Liver (tissue), 9 donors: Measurements from ENCODE around the gene CLIC5. TPM values are rescaled to one million over a fixed set of nuclear protein-coding genes. Genes with fewer than 3 reads are reported as not detected.

Source experiments
- DNase-seq: peaks from one replicate; pipeline ENCODE4 v3.0.0-alpha.2; 2017; ENCODE audit warnings: low spot score
- H3K27ac ChIP-seq, 2 donors: one replicate each; pipeline ENCODE4 v1.7.0; 2013; ENCODE audit warnings: inconsistent platforms in 2 of 2, low read length in 2 of 2, control low read depth in 1 of 2, low read depth in 1 of 2, mild to moderate bottlenecking in 1 of 2
- H3K27me3 ChIP-seq, 4 donors: one replicate each; pipeline versions ENCODE4 v1.6.1 to v1.7.0; 2013; ENCODE audit warnings: low read length in 3 of 4, inconsistent platforms in 1 of 4, mild to moderate bottlenecking in 1 of 4, moderate library complexity in 1 of 4; ENCODE audit not compliant: control insufficient read depth in 4 of 4, insufficient read depth in 4 of 4
- H3K36me3 ChIP-seq, 4 donors: one replicate each; pipeline versions ENCODE4 v1.6.1 to v1.7.0; 2013; ENCODE audit warnings: low read length in 3 of 4, mild to moderate bottlenecking in 3 of 4, low read depth in 1 of 4, moderate library complexity in 1 of 4; ENCODE audit not compliant: control insufficient read depth in 4 of 4, insufficient read depth in 3 of 4
- H3K4me1 ChIP-seq, 4 donors: one replicate each; pipeline versions ENCODE4 v1.6.1 to v1.7.0; 2013; ENCODE audit warnings: low read length in 3 of 4, mild to moderate bottlenecking in 3 of 4, moderate library complexity in 1 of 4; ENCODE audit not compliant: control insufficient read depth in 4 of 4, insufficient read depth in 4 of 4
- H3K4me3 ChIP-seq, 3 donors: one replicate each; pipeline versions ENCODE4 v1.6.1 to v1.7.0; 2013; ENCODE audit warnings: low read length in 3 of 3, control low read depth in 1 of 3, low read depth in 1 of 3, mild to moderate bottlenecking in 1 of 3
- H3K9ac ChIP-seq, 2 donors: one replicate each; pipeline ENCODE4 v1.7.0; 2013; ENCODE audit warnings: low read length in 2 of 2, mild to moderate bottlenecking in 2 of 2, moderate library complexity in 2 of 2, control low read depth in 1 of 2, low read depth in 1 of 2
- H3K9me3 ChIP-seq, 4 donors: one replicate each; pipeline versions ENCODE4 v1.6.1 to v1.7.0; 2013; ENCODE audit warnings: low read length in 3 of 4; ENCODE audit not compliant: control insufficient read depth in 4 of 4
- ATF3 ChIP-seq: IDR thresholded peaks from 2 replicates; pipeline ENCODE4 v1.6.1; 2016; ENCODE audit warnings: antibody characterized with exemption
- CTCF ChIP-seq: fragments of 150-350 bp; IDR thresholded peaks from 2 replicates; pipeline ENCODE4 v1.5.1; 2017; ENCODE audit warnings: improper control_type of control experiment, low read depth, low read length; ENCODE audit not compliant: missing input control
- EGR1 ChIP-seq, 2 donors: IDR thresholded peaks; 2 replicates each; pipeline ENCODE4 v1.6.1; 2016 to 2018; ENCODE audit warnings: antibody characterized with exemption in 2 of 2, low read depth in 2 of 2
- FOXA1 ChIP-seq: IDR thresholded peaks from 2 replicates; pipeline ENCODE4 v1.6.1; 2016; ENCODE audit warnings: antibody characterized with exemption
- FOXA2 ChIP-seq: IDR thresholded peaks from 2 replicates; pipeline ENCODE4 v1.6.1; 2016; ENCODE audit warnings: antibody characterized with exemption
- GABPA ChIP-seq, 2 donors: IDR thresholded peaks in 1 of 2; conservative IDR thresholded peaks in 1 of 2; 2 replicates each; pipeline ENCODE4 v1.6.1; 2016; ENCODE audit warnings: antibody characterized with exemption in 2 of 2, mild to moderate bottlenecking in 1 of 2, moderate library complexity in 1 of 2
- HNF4A ChIP-seq, 2 donors: conservative IDR thresholded peaks; 2 replicates each; pipeline ENCODE4 v1.6.1; 2016; ENCODE audit warnings: antibody characterized with exemption in 2 of 2, mild to moderate bottlenecking in 2 of 2
- HNF4G ChIP-seq: IDR thresholded peaks from 2 replicates; pipeline ENCODE4 v1.6.1; 2016; ENCODE audit warnings: antibody characterized with exemption
- JUND ChIP-seq, 2 donors: IDR thresholded peaks; 2 replicates each; pipeline ENCODE4 v1.6.1; 2016; ENCODE audit warnings: antibody characterized with exemption in 2 of 2
- MAX ChIP-seq: IDR thresholded peaks from 2 replicates; pipeline ENCODE4 v1.6.1; 2016; ENCODE audit warnings: antibody characterized with exemption
- NR2F2 ChIP-seq: IDR thresholded peaks from 2 replicates; pipeline ENCODE4 v1.6.1; 2016; ENCODE audit warnings: antibody characterized with exemption
- RAD21 ChIP-seq, 2 donors: IDR thresholded peaks; 2 replicates each; pipeline ENCODE4 v1.6.1; 2016; ENCODE audit warnings: antibody characterized with exemption in 2 of 2, mild to moderate bottlenecking in 2 of 2
- REST ChIP-seq: IDR thresholded peaks from 2 replicates; pipeline ENCODE4 v1.6.1; 2016; ENCODE audit warnings: antibody characterized with exemption, mild to moderate bottlenecking
- RXRA ChIP-seq, 2 donors: IDR thresholded peaks; 2 replicates each; pipeline ENCODE4 v1.6.1; 2017 to 2018; ENCODE audit warnings: antibody characterized with exemption in 2 of 2, mild to moderate bottlenecking in 1 of 2
- SP1 ChIP-seq: IDR thresholded peaks from 2 replicates; pipeline ENCODE4 v1.6.1; 2018; ENCODE audit warnings: antibody characterized with exemption, mild to moderate bottlenecking
- TAF1 ChIP-seq: conservative IDR thresholded peaks from 2 replicates; pipeline ENCODE4 v1.6.1; 2016; ENCODE audit warnings: antibody characterized with exemption, mild to moderate bottlenecking
- YY1 ChIP-seq: IDR thresholded peaks from 2 replicates; pipeline ENCODE4 v1.6.1; 2016; ENCODE audit warnings: antibody characterized with exemption, mild to moderate bottlenecking
- ZBTB33 ChIP-seq: IDR thresholded peaks from 2 replicates; pipeline ENCODE4 v1.6.1; 2016; ENCODE audit warnings: antibody characterized with exemption
- WGBS: extraction: QIAGEN DNeasy Blood & Tissue Kit; methylation state at CpG from one replicate; pipeline ENCODE4 v1.1.7; 2013; 5-methylcytosine and 5-hydroxymethylcytosine counted together
- polyA plus RNA-seq, 2 donors: library from polyadenylated mRNA; stranded (reverse) in 1 of 2; unstranded in 1 of 2; fragments of 200-250 nt in 1 of 2; fragments of >200 nt in 1 of 2; fragmentation: Nextera tagmentation in 1 of 2; extraction: Ambion mirVana in 1 of 2; gene quantifications; one replicate each; pipeline versions ENCODE4 v1.2.1 to v1.2.3, GENCODE V29; 2013 to 2015
- total RNA-seq, 2 donors: library from RNA; depleted of rRNA; stranded (reverse); fragments of >200 nt; gene quantifications; one replicate each; pipeline ENCODE4 v1.2.3, GENCODE V29; 2014
- donor health status: healthy.
- donor health status: healthy.
- donor health status: healthy.
- donor health status: healthy.
- donor health status: healthy.

Gene CLIC5
- total and polyA plus RNA-seq, 4 donors: 0.05 to 0.33 (median 0.14) TPM

GRCh38 chr6:45952546-45952945, 63.1 kb downstream of the CLIC5 start:
- Histone ChIP-seq H3K27me3 (no peaks in the 10 kb centered on the region), H3K27ac (no peak overlapping the region), H3K4me3 (no peak overlapping the region), H3K4me1 (no peaks in the 10 kb centered on the region), H3K36me3 (no peaks in the 10 kb centered on the region), H3K9ac (no peak overlapping the region), H3K9me3 (no peaks in the 10 kb centered on the region)
- DNase-seq: no peak
- TF ChIP-seq SP1 (no peak), MAX (no peak), FOXA1 (no peak), RAD21 (IDR thresholded peaks at IDR 0.05) (no peak), GABPA (IDR thresholded peaks at IDR 0.05 in 1 of 2, conservative IDR thresholded peaks at IDR 0.05 in 1 of 2) (no peak), EGR1 (IDR thresholded peaks at IDR 0.05; ENCODE audit: low read depth in 2 of 2) (no peak), HNF4A (conservative IDR thresholded peaks at IDR 0.05) (no peak), JUND (IDR thresholded peaks at IDR 0.05) (no peak), TAF1 (no peak), REST (no peak), NR2F2 (no peak), HNF4G (no peak)
- WGBS: 89% methylated on average over 3 of the region's 3 CpGs

GRCh38 chr6:45952168-45952529, 63.5 kb downstream of the CLIC5 start:
- no peaks in the 10 kb centered on the region for H3K4me1 ChIP-seq
- no peaks in the 10 kb centered on the region for H3K27me3 ChIP-seq
- H3K27ac ChIP-seq: no peak overlapping the region
- DNase-seq: no peak
- no peak overlapping the region for H3K9ac ChIP-seq
- H3K9me3 ChIP-seq: no peaks in the 10 kb centered on the region
- H3K4me3 ChIP-seq: no peak overlapping the region
- TF ChIP-seq TAF1: no peak
- no peak for TF ChIP-seq HNF4G
- no peak for TF ChIP-seq EGR1 (IDR thresholded peaks at IDR 0.05; ENCODE audit: low read depth in 2 of 2)
- TF ChIP-seq FOXA2: no peak
- TF ChIP-seq RXRA (IDR thresholded peaks at IDR 0.05): no peak
- no peak for TF ChIP-seq SP1
- TF ChIP-seq FOXA1: no peak
- no peak for TF ChIP-seq JUND (IDR thresholded peaks at IDR 0.05)
- TF ChIP-seq RAD21 (IDR thresholded peaks at IDR 0.05): no peak
- no peak for TF ChIP-seq ZBTB33
- TF ChIP-seq ATF3: no peak
- TF ChIP-seq HNF4A (conservative IDR thresholded peaks at IDR 0.05): no peak
- TF ChIP-seq YY1: no peak
- no peak for TF ChIP-seq CTCF
- TF ChIP-seq MAX: no peak
- no peak for TF ChIP-seq NR2F2
- no peak for TF ChIP-seq REST
- no peak for TF ChIP-seq GABPA (IDR thresholded peaks at IDR 0.05 in 1 of 2, conservative IDR thresholded peaks at IDR 0.05 in 1 of 2)
- H3K36me3 ChIP-seq: no peaks in the 10 kb centered on the region
- 83% methylated on average over 7 of the region's 7 CpGs for whole genome bisulfite sequencing
